Measurements from ENCODE around the gene C1QTNF9.

- TF ChIP-seq EP300 (IDR thresholded peaks at IDR 0.05; ENCODE audit: borderline replicate concordance), result no peak
- no peak for TF ChIP-seq CREB1 (IDR thresholded peaks at IDR 0.05; ENCODE audit: low read depth)
- TF ChIP-seq TEAD4 (IDR thresholded peaks at IDR 0.05), result no peak
- no peak for TF ChIP-seq CEBPB (IDR thresholded peaks at IDR 0.05)
These were observed 28.7 kb upstream of the C1QTNF9 start for GRCh38 chr13:24280720-24281119.
